ENCODE results near the gene STRN3. TPM values are rescaled to one million over a fixed set of nuclear protein-coding genes. Genes with fewer than 3 reads are reported as not detected.
"Not testable (repeated sequence)": the region's sequence is repeated elsewhere in the genome, so short reads cannot be mapped to it uniquely, and the experiment has no call there.

Gene STRN3
- total RNA-seq, 1 donor from 2014 or later = 32.8 TPM

- ATAC-seq (no peak), DNase-seq (no peak)
- Histone ChIP-seq H3K36me3 (peaks cover 33% of the 10 kb centered on the region), H3K9me3 (no peaks in the 10 kb centered on the region), H3K27ac (no peak overlapping the region), H3K4me1 (no peaks in the 10 kb centered on the region), H3K4me3 (no peak overlapping the region), H3K27me3 (ENCODE audit: low read depth) (no peaks in the 10 kb centered on the region)
- intact Hi-C loops (cut with DNase I) = no loop called here
- TF ChIP-seq CTCF (IDR thresholded peaks at IDR 0.05) = no peak
Measured at GRCh38 chr14:31006703-31007102, 19.5 kb downstream of the STRN3 start.

- intact Hi-C loops (cut with DNase I) = not testable (repeated sequence)
Measured at GRCh38 chr14:31004007-31004406, 22.2 kb downstream of the STRN3 start.

GRCh38 chr14:31003284-31003683, 22.9 kb downstream of the STRN3 start:
- no peak for ATAC-seq
- intact Hi-C loops (cut with DNase I) = no loop called here

More at GRCh38 chr14:31004007-31004406, 22.2 kb downstream of the STRN3 start:
- H3K36me3 ChIP-seq = peaks cover 20% of the 10 kb centered on the region
- H3K27me3 ChIP-seq (ENCODE audit: low read depth); H3K4me3 ChIP-seq; H3K4me1 ChIP-seq; H3K27ac ChIP-seq; DNase-seq; H3K9me3 ChIP-seq; ATAC-seq: not testable (repeated sequence)

GRCh38 chr14:31001339-31001658, 24.9 kb downstream of the STRN3 start:
- H3K4me3 ChIP-seq = no peak overlapping the region
- no peak for TF ChIP-seq CTCF (IDR thresholded peaks at IDR 0.05)

More at GRCh38 chr14:31003284-31003683, 22.9 kb downstream of the STRN3 start:
- DNase-seq = no peak
- H3K36me3 ChIP-seq = peaks cover 20% of the 10 kb centered on the region
- no peaks in the 10 kb centered on the region for H3K4me1 ChIP-seq
- peaks cover 7% of the 10 kb centered on the region for H3K9me3 ChIP-seq
- TF ChIP-seq CTCF (IDR thresholded peaks at IDR 0.05) = no peak
- no peak overlapping the region for H3K4me3 ChIP-seq
- no peaks in the 10 kb centered on the region for H3K27me3 ChIP-seq (ENCODE audit: low read depth)
- no peak overlapping the region for H3K27ac ChIP-seq

GRCh38 chr14:31000629-31001338, 25.4 kb downstream of the STRN3 start:
- intact Hi-C loops (cut with DNase I) = no loop called here
- no peak for TF ChIP-seq CTCF (IDR thresholded peaks at IDR 0.05)
- no peak for DNase-seq
- H3K4me1 ChIP-seq = peaks cover under 1% of the 10 kb centered on the region
- H3K36me3 ChIP-seq = peaks cover 15% of the 10 kb centered on the region
- H3K27me3 ChIP-seq (ENCODE audit: low read depth) = no peaks in the 10 kb centered on the region
- no peak overlapping the region for H3K4me3 ChIP-seq
- ATAC-seq = no peak
- peaks cover 12% of the 10 kb centered on the region for H3K9me3 ChIP-seq
- H3K27ac ChIP-seq = no peak overlapping the region

More at GRCh38 chr14:31001339-31001658, 24.9 kb downstream of the STRN3 start:
- intact Hi-C loops (cut with DNase I) = no loop called here
- Histone ChIP-seq H3K27ac (no peak overlapping the region), H3K4me1 (no peaks in the 10 kb centered on the region), H3K27me3 (ENCODE audit: low read depth) (no peaks in the 10 kb centered on the region), H3K36me3 (peaks cover 16% of the 10 kb centered on the region), H3K9me3 (peaks cover 12% of the 10 kb centered on the region)
- ATAC-seq (no peak), DNase-seq (no peak)

- Histone ChIP-seq H3K36me3 (peaks cover 9% of the 10 kb centered on the region), H3K4me1 (peaks cover 16% of the 10 kb centered on the region), H3K4me3 (no peak overlapping the region), H3K27ac (no peak overlapping the region), H3K27me3 (ENCODE audit: low read depth) (no peaks in the 10 kb centered on the region), H3K9me3 (peaks cover 12% of the 10 kb centered on the region)
- intact Hi-C loops (cut with DNase I) = no loop called here
- ATAC-seq (no peak), DNase-seq (no peak)
- TF ChIP-seq CTCF (IDR thresholded peaks at IDR 0.05) = no peak
Measured at GRCh38 chr14:30999038-30999773, 27.0 kb downstream of the STRN3 start.
